ENCODE data around the gene WWOX.

WWOX gene

GRCh38 chr16:78574571-78574970, 475.1 kb downstream of the WWOX start:
- no peaks in the 10 kb centered on the region for H3K4me1 ChIP-seq (ENCODE audit: insufficient read depth, low read length)
- H3K9ac ChIP-seq (ENCODE audit: low read depth, low read length): no peak overlapping the region
- no peak overlapping the region for H3K27ac ChIP-seq (ENCODE audit: low read length)
- H3K79me2 ChIP-seq (ENCODE audit: insufficient read depth, low read length): no peaks in the 10 kb centered on the region
- no peaks in the 10 kb centered on the region for H3K36me3 ChIP-seq (ENCODE audit: insufficient read depth, low read length)
- TF ChIP-seq EZH2 (IDR thresholded peaks at IDR 0.05; ENCODE audit: borderline replicate concordance, low read depth, low read length, severe bottlenecking) (no peak), CTCF (IDR thresholded peaks at IDR 0.05; ENCODE audit: borderline replicate concordance, extremely low read depth, low read length, poor library complexity, severe bottlenecking) (no peak)
- no peak overlapping the region for H3K4me2 ChIP-seq (ENCODE audit: insufficient read depth, low read length)
- DNase-seq: no peak
- H3K9me3 ChIP-seq (ENCODE audit: insufficient read depth, low read length, severe bottlenecking): no peaks in the 10 kb centered on the region
- no peaks in the 10 kb centered on the region for H3K27me3 ChIP-seq (ENCODE audit: insufficient read depth, low read length, poor library complexity)
- no peak overlapping the region for H2AFZ ChIP-seq (ENCODE audit: low read depth, low read length)
- no peaks in the 10 kb centered on the region for H4K20me1 ChIP-seq (ENCODE audit: insufficient read depth, low read length)
- H3K4me3 ChIP-seq (ENCODE audit: low read depth in 1 of 2, low read length in 2 of 2): no peak overlapping the region
- ATAC-seq (ENCODE audit: insufficient read depth, low read depth): no peak

- H3K9me3 ChIP-seq (ENCODE audit: insufficient read depth, low read length, severe bottlenecking): no peaks in the 10 kb centered on the region
- H3K4me1 ChIP-seq (ENCODE audit: insufficient read depth, low read length): no peaks in the 10 kb centered on the region
- no peak overlapping the region for H3K4me3 ChIP-seq (ENCODE audit: low read depth in 1 of 2, low read length in 2 of 2)
- H3K4me2 ChIP-seq (ENCODE audit: insufficient read depth, low read length): no peak overlapping the region
- no peak for ATAC-seq (ENCODE audit: insufficient read depth, low read depth)
- H2AFZ ChIP-seq (ENCODE audit: low read depth, low read length): no peak overlapping the region
- TF ChIP-seq CTCF (IDR thresholded peaks at IDR 0.05; ENCODE audit: borderline replicate concordance, extremely low read depth, low read length, poor library complexity, severe bottlenecking): no peak
- TF ChIP-seq EZH2 (IDR thresholded peaks at IDR 0.05; ENCODE audit: borderline replicate concordance, low read depth, low read length, severe bottlenecking): no peak
- H3K79me2 ChIP-seq (ENCODE audit: insufficient read depth, low read length): no peaks in the 10 kb centered on the region
- H3K9ac ChIP-seq (ENCODE audit: low read depth, low read length): no peak overlapping the region
- no peak overlapping the region for H3K27ac ChIP-seq (ENCODE audit: low read length)
- H3K36me3 ChIP-seq (ENCODE audit: insufficient read depth, low read length): no peaks in the 10 kb centered on the region
- DNase-seq: no peak
- no peaks in the 10 kb centered on the region for H4K20me1 ChIP-seq (ENCODE audit: insufficient read depth, low read length)
- no peaks in the 10 kb centered on the region for H3K27me3 ChIP-seq (ENCODE audit: insufficient read depth, low read length, poor library complexity)
Observed at GRCh38 chr16:78576941-78577340, 477.5 kb downstream of the WWOX start.

- Histone ChIP-seq H4K20me1 (ENCODE audit: insufficient read depth, low read length) (no peaks in the 10 kb centered on the region), H3K4me2 (ENCODE audit: insufficient read depth, low read length) (no peak overlapping the region), H2AFZ (ENCODE audit: low read depth, low read length) (no peak overlapping the region), H3K4me3 (ENCODE audit: low read depth in 1 of 2, low read length in 2 of 2) (no peak overlapping the region), H3K9me3 (ENCODE audit: insufficient read depth, low read length, severe bottlenecking) (no peaks in the 10 kb centered on the region), H3K9ac (ENCODE audit: low read depth, low read length) (no peak overlapping the region), H3K4me1 (ENCODE audit: insufficient read depth, low read length) (no peaks in the 10 kb centered on the region), H3K27me3 (ENCODE audit: insufficient read depth, low read length, poor library complexity) (no peaks in the 10 kb centered on the region), H3K27ac (ENCODE audit: low read length) (no peak overlapping the region), H3K36me3 (ENCODE audit: insufficient read depth, low read length) (no peaks in the 10 kb centered on the region), H3K79me2 (ENCODE audit: insufficient read depth, low read length) (no peaks in the 10 kb centered on the region)
- no peak for TF ChIP-seq EZH2 (IDR thresholded peaks at IDR 0.05; ENCODE audit: borderline replicate concordance, low read depth, low read length, severe bottlenecking)
- no peak for TF ChIP-seq CTCF (IDR thresholded peaks at IDR 0.05; ENCODE audit: borderline replicate concordance, extremely low read depth, low read length, poor library complexity, severe bottlenecking)
- no peak for ATAC-seq (ENCODE audit: insufficient read depth, low read depth)
- no peak for DNase-seq
Observed at GRCh38 chr16:78577630-78578029, 478.2 kb downstream of the WWOX start.

- no peak overlapping the region for H3K4me3 ChIP-seq (ENCODE audit: low read depth in 1 of 2, low read length in 2 of 2)
- no peaks in the 10 kb centered on the region for H3K4me1 ChIP-seq (ENCODE audit: insufficient read depth, low read length)
- TF ChIP-seq CTCF (IDR thresholded peaks at IDR 0.05; ENCODE audit: borderline replicate concordance, extremely low read depth, low read length, poor library complexity, severe bottlenecking) (no peak), EZH2 (IDR thresholded peaks at IDR 0.05; ENCODE audit: borderline replicate concordance, low read depth, low read length, severe bottlenecking) (no peak)
- H3K27ac ChIP-seq (ENCODE audit: low read length): no peak overlapping the region
- H3K36me3 ChIP-seq (ENCODE audit: insufficient read depth, low read length): no peaks in the 10 kb centered on the region
- no peaks in the 10 kb centered on the region for H3K79me2 ChIP-seq (ENCODE audit: insufficient read depth, low read length)
- H3K27me3 ChIP-seq (ENCODE audit: insufficient read depth, low read length, poor library complexity): no peaks in the 10 kb centered on the region
- ATAC-seq (ENCODE audit: insufficient read depth, low read depth) (no peak), DNase-seq (no peak)
- H2AFZ ChIP-seq (ENCODE audit: low read depth, low read length): no peak overlapping the region
- no peak overlapping the region for H3K9ac ChIP-seq (ENCODE audit: low read depth, low read length)
- H3K4me2 ChIP-seq (ENCODE audit: insufficient read depth, low read length): no peak overlapping the region
- no peaks in the 10 kb centered on the region for H3K9me3 ChIP-seq (ENCODE audit: insufficient read depth, low read length, severe bottlenecking)
- no peaks in the 10 kb centered on the region for H4K20me1 ChIP-seq (ENCODE audit: insufficient read depth, low read length)
Observed at GRCh38 chr16:78579020-78579419, 479.6 kb downstream of the WWOX start.
